HepG2 (cell line): ENCODE results near the gene SOAT1. TPM values are rescaled to one million over a fixed set of nuclear protein-coding genes. Genes with fewer than 3 reads are reported as not detected.

Experiments
- ATAC-seq: fragments of 200-7000 bp; cut with Tn5 transposase; 3 replicates; pipeline ENCODE4 v1.9.1; 2020; ENCODE audit warnings: mild to moderate bottlenecking, moderate library complexity
- BruUV-seq: library from RNA; stranded (reverse); fragments of 400-500 nt; replicated peaks from 2 replicates; lab custom pipeline; 2021; lab: Mats Ljungman, UMichigan
- CTCF ChIA-PET: fragments of 300-600 bp; formaldehyde crosslinking; extraction: SDS; loops from one replicate; lab custom pipeline; 2021; ENCODE audit warnings: low total read pairs, inconsistent platforms, low intra/inter-chr PET ratio; lab: Yijun Ruan, JAX
- POLR2A ChIA-PET: fragments of 350-600 bp; sonication (Branson Sonifier 250); formaldehyde crosslinking; loops from one replicate; lab custom pipeline; 2020; ENCODE audit warnings: antibody characterized with exemption, inconsistent platforms; lab: Yijun Ruan, JAX
- DNase-seq: peaks from one replicate; pipeline ENCODE4 v3.0.0-alpha.2; 2015; ENCODE audit warnings: low spot score
- FAIRE-seq: peaks from 3 replicates; lab custom pipeline; 2011; peaks lifted over from hg19 to GRCh38; lab: Jason Lieb, UNC
- H2AFZ ChIP-seq: one replicate; pipeline ENCODE4 v1.6.1; 2011; ENCODE audit warnings: low read length, inconsistent platforms
- H3K27ac ChIP-seq: fragments of 300-600 bp; 3 replicates; pipeline ENCODE4 v1.8.0; 2011; ENCODE audit warnings: mixed run types, mild to moderate bottlenecking, mixed read lengths, low read length, inconsistent platforms; ENCODE audit not compliant: insufficient read depth; ENCODE audit errors: extremely low read length
- H3K27me3 ChIP-seq, 2 experiments: fragments of 200-600 bp in 1 of 2; 2 replicates in 1 of 2; 3 replicates in 1 of 2; pipeline versions ENCODE4 v1.6.0 to v1.8.0; 2011; ENCODE audit warnings: low read length in 2 of 2, mild to moderate bottlenecking in 2 of 2, moderate library complexity in 2 of 2, inconsistent platforms in 1 of 2; ENCODE audit not compliant: insufficient read depth in 2 of 2, control insufficient read depth in 1 of 2
- H3K36me3 ChIP-seq, 2 experiments: fragments of 200-600 bp in 1 of 2; replicated peaks in 1 of 2; 2 replicates in 1 of 2; 3 replicates in 1 of 2; pipeline versions ENCODE4 v1.5.1 to v1.8.0; 2011; ENCODE audit warnings: low read length in 2 of 2, inconsistent platforms in 1 of 2; ENCODE audit not compliant: insufficient read depth in 2 of 2, control insufficient read depth in 1 of 2
- H3K4me1 ChIP-seq: 2 replicates; pipeline ENCODE4 v1.5.1; 2012; ENCODE audit warnings: low read length, inconsistent platforms; ENCODE audit not compliant: insufficient read depth
- H3K4me2 ChIP-seq: 2 replicates; pipeline ENCODE4 v1.6.0; 2011; ENCODE audit warnings: low read depth, low read length, inconsistent platforms
- H3K4me3 ChIP-seq, 3 experiments: fragments of 200-600 bp in 1 of 3; sonication (generic), shearing (Covaris generic) in 1 of 3; replicated peaks in 1 of 3; 2 replicates each; pipeline ENCODE4 v1.5.1; 2011 to 2016; ENCODE audit warnings: low read length in 3 of 3, inconsistent platforms in 2 of 3, low read depth in 2 of 3, mild to moderate bottlenecking in 2 of 3, control low read depth in 1 of 3, mixed read lengths in 1 of 3; ENCODE audit not compliant: insufficient read depth in 1 of 3
- H3K79me2 ChIP-seq: one replicate; pipeline ENCODE4 v1.6.1; 2011; ENCODE audit warnings: low read length, inconsistent platforms; ENCODE audit not compliant: insufficient read depth
- H3K9ac ChIP-seq: 2 replicates; pipeline ENCODE4 v1.6.0; 2011; ENCODE audit warnings: mild to moderate bottlenecking, low read depth, low read length, inconsistent platforms; ENCODE audit not compliant: insufficient read depth
- H3K9me3 ChIP-seq: 2 replicates; pipeline ENCODE4 v1.5.1; 2012; ENCODE audit warnings: mild to moderate bottlenecking, low read length
- H4K20me1 ChIP-seq: 2 replicates; pipeline ENCODE4 v1.6.0; 2011; ENCODE audit warnings: inconsistent platforms, mild to moderate bottlenecking, low read length, moderate library complexity; ENCODE audit not compliant: insufficient read depth
- BHLHE40 ChIP-seq: IDR thresholded peaks from 2 replicates; pipeline ENCODE4 v1.6.1; 2011; ENCODE audit warnings: low read length, improper control_type of control experiment
- FOXP4 ChIP-seq: sonication (generic); formaldehyde crosslinking; IDR thresholded peaks from 2 replicates; pipeline ENCODE4 v1.4.0; 2020; ENCODE audit warnings: missing genetic modification reagents
- HHEX ChIP-seq: IDR thresholded peaks from 2 replicates; pipeline ENCODE4 v1.6.1; 2016; ENCODE audit warnings: control low read depth
- HNRNPK ChIP-seq: fragments of 200-400 bp; formaldehyde crosslinking; IDR thresholded peaks from 2 replicates; pipeline ENCODE4 v1.6.1; 2018; ENCODE audit warnings: low read length, low read depth, moderate library complexity, mild to moderate bottlenecking; ENCODE audit not compliant: poor library complexity, severe bottlenecking
- KDM2A ChIP-seq: sonication (generic); formaldehyde crosslinking; IDR thresholded peaks from 2 replicates; pipeline ENCODE4 v1.4.0; 2020; ENCODE audit warnings: low read depth, missing genetic modification reagents, borderline replicate concordance
- PAXIP1 ChIP-seq: sonication (generic); formaldehyde crosslinking; conservative IDR thresholded peaks from 2 replicates; pipeline ENCODE4 v1.4.0; 2020; ENCODE audit warnings: mild to moderate bottlenecking, missing genetic modification reagents, moderate library complexity
- RXRB ChIP-seq: IDR thresholded peaks from 2 replicates; pipeline ENCODE4 v1.6.1; 2016; ENCODE audit warnings: borderline replicate concordance, missing genetic modification reagents, missing compliant biosample characterization
- ZMYM3 ChIP-seq: sonication (generic); formaldehyde crosslinking; IDR thresholded peaks from 2 replicates; pipeline ENCODE4 v1.5.1; 2020; ENCODE audit warnings: mild to moderate bottlenecking, missing genetic modification reagents
- ZMYM4 ChIP-seq: sonication (generic); formaldehyde crosslinking; IDR thresholded peaks from 2 replicates; pipeline ENCODE4 v1.8.1; 2023; ENCODE audit warnings: mild to moderate bottlenecking, missing genetic modification reagents
- ZNF264 ChIP-seq: sonication (generic); formaldehyde crosslinking; IDR thresholded peaks from 2 replicates; pipeline ENCODE4 v1.4.0; 2020; ENCODE audit warnings: missing genetic modification reagents
- ZNF331 ChIP-seq: sonication (generic); formaldehyde crosslinking; IDR thresholded peaks from 2 replicates; pipeline ENCODE4 v1.4.0; 2020; ENCODE audit warnings: missing genetic modification reagents
- ZSCAN20 ChIP-seq: sonication (generic); formaldehyde crosslinking; IDR thresholded peaks from 2 replicates; pipeline ENCODE4 v1.4.0; 2020; ENCODE audit warnings: missing genetic modification reagents, mild to moderate bottlenecking, borderline replicate concordance
- WGBS: methylation state at CpG from one replicate; pipeline ENCODE4 v1.1.6; 2017; ENCODE audit warnings: low lambda C conversion rate; 5-methylcytosine and 5-hydroxymethylcytosine counted together
- in situ Hi-C: cut with HindIII; loops from 2 replicates; pipeline ENCODE4 v1.10.0; 2017; ENCODE audit warnings: low pct_unique_long_range_greater_than_20kb; ENCODE audit not compliant: extremely low pct_ligation_motif_present
- intact Hi-C: fragments of 100-400 bp; cut with micrococcal nuclease; formaldehyde crosslinking; loops from one replicate; pipeline ENCODE4 v1.10.0; 2022; ENCODE audit not compliant: unreplicated experiment
- polyA plus RNA-seq, 8 experiments: library from polyadenylated mRNA; depleted of rRNA in 3 of 8; stranded (reverse) in 7 of 8; unstranded in 1 of 8; fragments of >200 nt; fragmentation: Illumina TruSeq in 4 of 8; extraction: Trizol in 4 of 8; gene quantifications; 2 replicates each; pipeline versions ENCODE4 v1.2.1 to v1.2.3, GENCODE V29; 2011 to 2016; ENCODE audit warnings: low read depth in 4 of 8, missing spikeins in 1 of 8, mixed read lengths in 1 of 8; ENCODE audit not compliant: insufficient read depth in 1 of 8
- total RNA-seq, 5 experiments: library from RNA; depleted of rRNA; stranded (reverse); fragments of >200 nt; fragmentation: Illumina TruSeq; extraction: Trizol; gene quantifications; 2 replicates each; pipeline ENCODE4 v1.2.3, GENCODE V29; 2016; ENCODE audit warnings: low read depth in 1 of 5

SOAT1 gene
- total and polyA plus RNA-seq, 2 of the 13 experiments (the other 11 are each of a cell fraction or from before 2014, with no cell fraction given): 22.3 to 52.0 TPM

GRCh38 chr1:179341943-179342547, 48.4 kb downstream of the SOAT1 start:
- Histone ChIP-seq H4K20me1 (no peaks in the 10 kb centered on the region), H3K27me3 (no peaks in the 10 kb centered on the region), H3K4me3 (no peak overlapping the region), H3K9me3 (no peaks in the 10 kb centered on the region), H2AFZ (no peak overlapping the region), H3K4me1 (peaks cover 9% of the 10 kb centered on the region), H3K79me2 (no peaks in the 10 kb centered on the region), H3K9ac (no peak overlapping the region), H3K4me2 (no peak overlapping the region), H3K36me3 (peaks cover 2 to 30% of the 10 kb centered on the region in 2 experiments; a peak in 4 of 5 replicates), H3K27ac (no peak overlapping the region)
- BruUV-seq: no TSS peak
- in situ Hi-C loops: no loop called here
- DNase-seq: no peak
- intact Hi-C loops: no loop called here
- ATAC-seq: no peak
- FAIRE-seq: no peak
- TF ChIP-seq ZSCAN20 (CRISPR knock-in tag): no peak
- TF ChIP-seq ZMYM3 (CRISPR knock-in tag): no peak
- TF ChIP-seq ZNF264 (CRISPR knock-in tag): no peak
- peak; percentile 86 for TF ChIP-seq HNRNPK
- TF ChIP-seq KDM2A (CRISPR knock-in tag): no peak
- CTCF ChIA-PET: no interaction called here
- POLR2A ChIA-PET: no interaction called here
- 95% methylated on average over 4 of the region's 4 CpGs for WGBS

GRCh38 chr1:179342740-179343404, 49.3 kb downstream of the SOAT1 start:
- Histone ChIP-seq H3K4me1 (peaks cover 9% of the 10 kb centered on the region), H2AFZ (no peak overlapping the region), H4K20me1 (no peaks in the 10 kb centered on the region), H3K4me3 (no peak overlapping the region), H3K4me2 (no peak overlapping the region), H3K9me3 (no peaks in the 10 kb centered on the region), H3K9ac (no peak overlapping the region), H3K27me3 (no peaks in the 10 kb centered on the region), H3K36me3 (peaks cover 2 to 29% of the 10 kb centered on the region in 2 experiments; a peak in 4 of 5 replicates), H3K27ac (no peak overlapping the region), H3K79me2 (no peaks in the 10 kb centered on the region)
- BruUV-seq: no TSS peak
- POLR2A ChIA-PET: no interaction called here
- intact Hi-C loops: no loop called here
- CTCF ChIA-PET: no interaction called here
- in situ Hi-C loops: no loop called here
- DNase-seq: peak; percentile 73
- no peak for FAIRE-seq
- 75% methylated on average over 4 of the region's 4 CpGs for WGBS
- peak; percentile 85 for ATAC-seq
- TF ChIP-seq BHLHE40 (peak; percentile 50; the same call in 1 of the 2 replicates), PAXIP1 (CRISPR knock-in tag) (peak; percentile 55), ZMYM4 (CRISPR knock-in tag) (peak; percentile 41; the same call in 1 of the 2 replicates), ZNF331 (CRISPR knock-in tag) (0 out of 2 replicates have a peak, but pooled peaks have one; percentile 11), FOXP4 (0 out of 2 replicates have a peak, but pooled peaks have one; percentile 17), HHEX (CRISPR knock-in tag) (0 out of 2 replicates have a peak, but pooled peaks have one; percentile 16), RXRB (CRISPR knock-in tag) (peak; percentile 61)
